HG03571 (cell line): Measurements from ENCODE around the gene ABCC3.

Experiments used
- ATAC-seq: cut with Tn5 transposase; IDR thresholded peaks from one replicate; pipeline ENCODE4 v1.9.1; 2021; ENCODE audit not compliant: unreplicated experiment

The ABCC3 gene

DNA sequence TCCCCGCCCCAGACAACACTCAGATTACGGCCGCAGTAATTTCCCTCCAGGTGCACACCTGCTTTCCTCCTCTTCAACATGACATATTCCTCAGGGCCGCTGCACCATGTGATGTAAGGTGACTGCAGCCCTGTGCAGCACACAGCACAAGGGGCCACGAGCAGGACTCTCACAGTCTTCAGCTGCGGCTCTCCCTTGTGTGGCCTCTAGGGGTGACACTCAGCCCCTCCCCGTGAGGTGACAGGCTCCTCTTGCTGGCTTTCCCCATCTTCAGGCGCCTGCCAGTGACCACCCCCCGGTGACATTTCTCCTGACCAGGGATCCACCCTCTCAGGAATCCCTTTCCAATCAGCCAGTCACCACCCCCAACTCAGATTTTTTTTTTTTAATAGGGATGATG lies 31.3 kb upstream of the ABCC3 start:
- no peak for ATAC-seq

DNA sequence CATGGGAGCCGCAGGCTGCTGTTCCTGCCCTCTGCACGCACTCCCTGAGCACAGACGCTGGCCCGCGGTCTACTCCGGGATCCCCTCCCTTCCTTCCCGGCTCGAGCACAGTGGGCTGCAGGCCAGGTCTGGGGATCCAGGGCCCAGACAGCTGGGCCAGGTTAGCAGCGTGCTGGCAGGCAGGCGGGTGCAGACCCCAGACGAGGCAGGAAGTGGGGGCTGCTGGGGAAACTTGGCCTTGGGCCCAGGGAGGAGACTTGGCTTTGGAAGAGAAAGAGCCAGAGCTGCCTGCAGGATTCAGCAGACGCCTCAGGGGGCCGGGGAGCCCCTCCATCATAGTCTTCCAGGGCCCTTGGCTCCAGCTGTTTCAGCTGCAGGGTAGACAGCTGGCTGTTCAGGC lies 30.2 kb upstream of the ABCC3 start:
- ATAC-seq = no peak

DNA sequence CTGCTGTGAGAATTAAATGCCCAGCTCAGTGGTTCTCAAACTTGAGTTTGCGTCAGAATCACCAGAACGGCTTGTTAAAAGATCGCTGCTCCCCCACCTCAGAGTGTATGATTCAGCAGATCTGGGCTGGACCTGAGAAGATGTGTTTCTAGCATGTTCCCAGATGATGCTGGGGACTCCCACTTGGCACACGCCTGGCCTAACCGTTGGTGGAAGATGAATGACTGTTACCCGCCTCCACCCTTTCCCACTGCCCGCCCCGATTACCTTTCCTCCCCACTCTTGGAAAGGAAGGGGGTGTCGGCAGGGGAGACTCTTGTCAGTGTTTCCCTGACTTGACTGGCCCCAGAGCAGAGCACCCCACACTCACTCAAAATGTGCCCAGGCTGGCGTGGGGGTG lies 29.3 kb upstream of the ABCC3 start:
- ATAC-seq = no peak

DNA sequence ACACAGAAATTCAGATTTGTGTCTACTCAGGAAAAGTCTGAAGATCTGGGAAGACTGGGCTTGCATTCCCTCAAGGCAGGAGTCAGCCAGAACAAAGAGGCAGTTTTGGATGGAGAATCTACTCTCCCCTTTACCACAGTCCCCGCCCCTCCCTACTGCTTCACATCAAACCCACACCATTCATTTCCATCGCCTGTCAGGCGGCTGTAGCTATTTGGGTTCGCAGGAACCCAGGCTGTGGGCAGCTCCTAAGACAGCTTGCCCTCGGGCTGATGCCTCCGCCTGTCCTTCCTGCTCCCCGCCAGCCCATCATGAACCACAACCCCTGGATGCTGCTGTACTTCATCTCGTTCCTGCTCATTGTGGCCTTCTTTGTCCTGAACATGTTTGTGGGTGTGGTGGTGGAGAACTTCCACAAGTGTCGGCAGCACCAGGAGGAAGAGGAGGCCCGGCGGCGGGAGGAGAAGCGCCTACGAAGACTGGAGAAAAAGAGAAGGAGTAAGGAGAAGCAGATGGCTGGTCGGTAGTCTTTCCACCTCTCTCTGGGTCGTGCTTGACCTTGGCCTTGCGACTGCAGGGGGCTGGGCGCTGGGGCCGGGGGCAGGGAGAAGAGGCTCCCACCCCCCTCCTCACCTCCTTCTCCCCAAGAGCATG lies 27.0 kb upstream of the ABCC3 start:
- ATAC-seq = no peak

DNA sequence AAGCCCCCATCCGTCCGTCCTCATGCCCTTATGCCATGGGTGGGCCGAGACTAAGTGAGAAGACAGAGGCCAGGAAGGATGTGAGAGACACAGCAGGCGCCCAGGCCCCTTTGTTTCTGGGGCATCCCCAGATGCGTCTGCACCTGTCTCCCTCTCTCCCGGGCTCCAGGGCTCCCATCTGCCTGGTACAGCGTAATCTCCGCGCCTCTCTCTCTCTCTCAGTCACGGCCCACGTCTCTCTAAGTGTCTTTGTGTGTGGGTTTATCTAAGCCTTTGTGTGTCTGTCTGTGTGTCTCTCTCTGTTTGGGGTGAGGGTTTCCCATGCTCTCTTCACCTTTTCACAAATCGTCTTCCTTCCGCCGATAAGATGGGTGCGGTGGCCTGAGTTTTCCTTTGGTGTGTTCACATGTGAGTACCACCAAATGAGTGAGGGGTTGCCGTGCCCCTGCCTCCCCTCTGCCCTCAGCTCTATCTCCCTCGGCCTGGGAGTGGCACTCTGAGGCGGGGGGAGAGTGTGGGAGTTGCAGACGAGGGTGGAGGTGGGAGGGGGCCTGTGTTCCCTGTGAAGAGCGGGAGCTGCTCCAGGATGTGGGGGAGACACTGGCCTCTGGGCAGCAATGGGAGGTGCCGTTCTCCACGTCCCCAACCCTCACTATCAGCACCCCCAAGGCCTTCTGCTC lies 25.8 kb upstream of the ABCC3 start:
- ATAC-seq = no peak

DNA sequence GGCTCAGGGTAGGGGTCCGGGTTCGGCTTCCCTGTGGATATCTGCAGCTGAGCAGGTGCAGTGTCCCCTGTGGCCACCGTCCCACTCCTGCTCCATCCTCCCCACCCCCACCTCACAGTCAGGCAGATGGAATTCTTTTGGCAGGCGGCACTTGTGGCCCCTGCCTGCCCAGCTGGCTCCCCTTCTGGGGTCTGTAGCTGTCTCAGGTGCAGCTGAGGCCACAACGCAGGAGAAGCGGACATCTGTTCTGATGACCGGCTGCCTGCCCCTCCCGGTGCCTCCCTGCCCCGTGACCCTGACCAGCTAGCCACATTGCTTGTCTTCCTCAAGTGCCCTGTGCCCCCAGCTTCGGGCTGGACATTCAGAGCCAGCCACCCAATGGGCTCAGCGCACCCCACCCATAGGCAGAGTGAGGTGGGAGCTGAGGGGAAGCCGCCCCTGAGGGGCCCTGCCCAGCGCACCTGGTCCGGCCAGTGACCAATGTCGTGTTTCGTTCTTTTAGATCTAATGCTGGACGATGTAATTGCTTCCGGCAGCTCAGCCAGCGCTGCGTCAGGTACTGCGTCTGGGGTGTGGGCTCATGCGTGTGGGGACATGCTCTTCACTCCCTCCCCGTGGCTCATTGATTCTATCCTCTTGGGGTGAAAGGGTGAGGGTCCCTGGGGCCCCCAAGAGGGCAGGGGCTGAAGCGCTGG lies 25.2 kb upstream of the ABCC3 start:
- no peak for ATAC-seq

DNA sequence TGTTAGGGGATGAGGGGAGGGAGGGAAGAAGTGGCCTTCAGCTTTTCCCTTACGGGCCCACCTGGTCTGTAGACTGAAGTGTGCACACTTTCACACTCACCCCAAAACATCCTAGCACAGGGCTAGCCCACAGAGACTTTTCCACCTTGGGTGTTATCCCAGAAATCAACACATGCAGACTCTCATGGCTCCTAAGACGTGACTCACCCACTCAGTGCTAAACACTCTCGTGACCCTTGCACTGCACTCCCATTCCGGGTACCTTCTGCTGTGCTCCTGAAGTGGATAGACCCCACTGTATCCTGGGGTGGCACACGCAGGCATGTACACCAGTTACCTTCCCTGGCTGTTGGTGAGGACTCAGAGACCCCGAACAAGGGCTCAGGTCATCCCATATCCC lies 23.0 kb upstream of the ABCC3 start:
- ATAC-seq = no peak

DNA sequence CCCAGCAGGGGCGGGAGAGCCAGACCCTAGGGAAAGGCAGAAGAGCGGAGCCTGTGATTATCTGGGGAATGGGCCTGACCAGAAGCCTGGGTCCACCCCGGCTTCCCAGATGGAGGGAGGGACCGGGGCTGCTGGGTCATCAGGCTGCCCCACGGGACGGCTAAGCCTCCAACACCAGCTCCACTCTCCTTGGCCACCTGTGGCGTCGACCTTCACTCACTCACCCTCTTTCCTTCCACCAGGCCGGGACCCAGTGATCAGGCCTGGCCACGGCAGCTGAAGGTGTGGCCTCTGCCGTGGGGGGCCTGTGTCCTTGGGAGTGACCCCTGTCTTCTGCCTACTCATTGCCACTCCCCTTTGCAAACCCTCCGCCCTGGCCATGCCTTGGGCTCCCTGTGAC lies 22.4 kb upstream of the ABCC3 start:
- no peak for ATAC-seq

DNA sequence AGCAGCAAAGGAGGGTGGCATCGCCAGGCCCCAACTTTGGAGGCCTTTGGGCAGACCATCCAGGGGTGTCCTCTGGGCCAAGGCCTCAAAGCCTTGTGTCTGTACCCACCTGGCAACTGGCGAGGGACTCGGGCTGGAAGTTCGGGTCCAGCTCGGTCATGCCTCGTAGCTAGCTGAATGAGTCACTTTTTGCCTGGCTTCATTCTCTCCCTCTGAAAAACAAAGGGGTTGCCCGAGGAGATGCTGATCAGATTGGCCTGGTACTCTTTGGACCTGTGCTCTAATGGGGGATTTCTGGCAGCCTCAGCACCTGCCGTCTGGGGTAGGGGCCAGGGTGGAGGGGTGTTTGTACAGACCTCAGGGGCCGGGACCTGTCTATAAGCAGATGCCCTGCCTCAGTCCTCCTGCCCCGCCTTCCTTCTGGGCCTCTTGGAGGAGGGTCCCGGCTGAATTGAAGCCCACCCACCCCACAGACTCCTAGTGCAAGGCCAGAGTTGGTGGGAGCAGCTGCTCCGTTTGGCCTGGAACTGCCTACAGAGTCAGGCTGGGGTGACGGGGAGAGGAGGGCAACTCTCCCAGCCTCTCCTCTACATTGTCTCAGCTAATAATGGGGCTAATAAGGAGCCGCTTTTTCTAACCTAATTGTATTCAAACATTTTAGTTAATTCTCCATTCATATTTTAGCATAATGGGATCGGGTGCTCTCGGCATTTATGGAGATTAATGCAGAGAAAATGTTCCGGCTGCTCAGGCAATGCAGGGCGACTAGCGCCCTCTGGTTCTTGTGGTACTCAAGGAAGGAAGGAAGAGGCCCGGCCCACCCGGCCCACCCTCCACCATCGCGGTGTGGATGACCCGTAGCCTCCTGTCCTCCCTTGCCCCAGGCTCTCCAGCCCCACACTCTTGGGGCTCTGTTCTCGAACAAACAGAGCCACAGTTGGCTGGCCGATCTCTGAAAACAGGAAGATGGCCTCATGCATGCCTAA lies 21.4 kb upstream of the ABCC3 start:
- no peak for ATAC-seq

DNA sequence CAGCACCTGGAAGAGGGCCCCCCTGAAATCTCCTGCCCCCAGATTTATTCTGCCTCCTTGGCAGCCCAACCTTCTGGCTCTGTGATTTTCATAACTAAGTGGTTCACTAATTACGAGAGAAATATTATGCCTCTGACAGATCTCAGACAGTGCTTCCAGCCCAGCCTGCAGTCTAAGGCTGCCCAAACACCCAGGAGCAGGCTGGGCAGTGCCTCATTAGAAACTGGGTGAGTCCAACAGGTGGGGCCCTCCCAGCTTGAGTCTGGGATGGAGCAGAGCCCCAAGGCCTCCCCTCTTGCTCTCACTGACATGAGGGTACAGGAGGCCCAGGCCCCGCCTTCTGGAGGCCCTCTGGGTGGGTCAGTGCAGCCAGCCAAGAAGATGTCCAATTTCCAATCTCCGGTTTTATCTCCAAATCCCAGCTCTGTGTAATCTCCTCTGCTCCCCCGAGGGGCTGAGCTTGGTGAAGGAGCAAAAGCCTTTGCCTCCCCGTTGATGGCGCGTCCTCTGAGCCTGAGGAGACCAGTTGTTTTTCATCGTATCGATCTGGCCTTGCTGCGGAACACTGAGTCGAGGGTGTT lies 20.1 kb upstream of the ABCC3 start:
- ATAC-seq = no peak

DNA sequence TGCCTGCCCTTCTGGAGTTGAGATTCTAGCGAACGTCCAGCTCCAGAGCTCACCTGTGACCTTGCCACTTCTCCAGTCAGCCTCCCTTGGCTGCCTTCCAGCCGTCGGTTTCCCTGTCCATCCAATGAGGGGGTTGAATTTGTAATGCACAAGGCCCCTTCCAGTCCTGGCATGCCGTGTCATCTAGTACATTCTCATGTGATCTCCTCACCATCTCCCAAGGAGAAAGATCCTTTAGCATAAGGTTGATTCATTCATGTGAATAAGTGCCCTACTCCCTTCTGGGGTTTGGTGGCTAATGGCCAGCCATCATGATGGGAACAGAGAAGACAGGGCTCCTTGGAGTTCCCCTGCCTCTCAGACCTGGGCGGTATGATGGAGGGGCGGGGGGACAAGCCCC lies 18.9 kb upstream of the ABCC3 start:
- ATAC-seq = no peak

DNA sequence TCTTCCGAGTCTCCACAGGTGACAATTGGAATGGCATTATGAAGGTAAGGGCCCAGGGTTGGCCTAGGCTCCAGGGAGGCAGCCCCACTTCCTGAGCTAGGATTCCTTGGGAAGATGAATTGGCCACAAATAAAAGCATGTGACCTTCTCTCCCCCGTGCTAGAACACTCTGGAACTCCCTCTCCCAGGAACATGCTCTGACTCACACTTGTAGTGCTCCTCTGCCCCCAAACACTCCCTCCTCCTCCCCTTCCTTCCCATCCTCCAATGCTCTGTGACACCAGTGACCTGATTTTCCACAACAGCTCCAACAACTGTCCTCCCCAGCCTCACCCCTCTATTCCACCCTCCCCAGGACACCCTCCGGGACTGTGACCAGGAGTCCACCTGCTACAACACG lies 16.4 kb upstream of the ABCC3 start:
- ATAC-seq = no peak

DNA sequence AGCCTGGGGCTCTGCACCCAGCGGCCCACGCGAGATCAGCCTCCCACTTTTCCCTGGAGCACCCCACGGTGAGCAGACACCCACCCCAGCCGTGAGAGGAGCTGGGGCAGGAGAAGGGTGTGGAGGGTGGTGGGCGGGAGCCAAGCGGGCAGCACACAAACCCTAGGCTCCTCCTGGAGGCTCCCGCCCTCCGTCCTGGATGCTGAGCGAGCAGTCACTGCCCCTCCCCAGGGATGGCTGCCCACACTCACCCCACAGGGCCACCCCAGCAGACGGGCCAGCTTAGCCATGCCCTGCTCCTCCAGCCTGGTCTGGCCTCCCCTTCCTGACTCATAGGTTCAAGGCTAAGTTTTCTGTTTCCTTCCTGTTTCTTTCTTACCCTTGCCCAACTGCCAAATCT lies 15.7 kb upstream of the ABCC3 start:
- ATAC-seq = no peak

DNA sequence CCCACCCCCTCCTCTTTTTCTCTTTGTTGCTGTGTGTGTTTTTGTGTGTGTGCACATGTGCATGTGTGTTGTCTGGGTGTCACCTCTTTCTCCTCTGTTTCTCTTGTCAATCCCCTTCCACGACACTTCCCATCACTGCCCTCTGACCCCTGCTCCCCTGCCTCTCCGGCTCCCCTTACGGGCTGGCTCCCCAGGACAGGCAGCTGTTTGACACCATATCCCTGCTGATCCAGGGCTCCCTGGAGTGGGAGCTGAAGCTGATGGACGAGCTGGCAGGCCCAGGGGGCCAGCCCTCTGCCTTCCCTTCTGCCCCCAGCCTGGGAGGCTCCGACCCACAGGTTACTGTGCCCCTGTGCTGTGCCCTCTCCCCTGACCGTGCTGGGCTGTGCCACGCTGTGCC lies 15.2 kb upstream of the ABCC3 start:
- ATAC-seq = no peak

DNA sequence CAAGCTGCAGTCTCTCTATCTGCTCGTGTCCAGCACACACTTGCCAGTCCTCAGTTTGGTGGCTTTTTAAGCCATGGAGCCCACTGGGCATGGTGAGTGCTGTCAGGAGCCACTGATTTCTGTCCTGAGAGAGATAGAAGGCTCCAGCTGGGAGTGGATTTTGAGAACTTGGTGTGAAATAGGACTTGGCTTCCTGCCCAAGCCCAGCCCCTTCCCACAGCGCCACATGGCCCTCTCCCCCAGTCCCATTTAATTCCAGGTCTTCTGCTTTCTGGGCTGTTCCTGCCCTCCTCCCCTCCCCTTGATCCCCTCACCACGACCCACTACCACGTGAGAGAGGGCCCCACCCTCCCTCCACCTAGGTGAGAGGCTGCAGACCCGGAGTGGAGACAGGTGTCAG lies 14.4 kb upstream of the ABCC3 start:
- ATAC-seq = no peak

DNA sequence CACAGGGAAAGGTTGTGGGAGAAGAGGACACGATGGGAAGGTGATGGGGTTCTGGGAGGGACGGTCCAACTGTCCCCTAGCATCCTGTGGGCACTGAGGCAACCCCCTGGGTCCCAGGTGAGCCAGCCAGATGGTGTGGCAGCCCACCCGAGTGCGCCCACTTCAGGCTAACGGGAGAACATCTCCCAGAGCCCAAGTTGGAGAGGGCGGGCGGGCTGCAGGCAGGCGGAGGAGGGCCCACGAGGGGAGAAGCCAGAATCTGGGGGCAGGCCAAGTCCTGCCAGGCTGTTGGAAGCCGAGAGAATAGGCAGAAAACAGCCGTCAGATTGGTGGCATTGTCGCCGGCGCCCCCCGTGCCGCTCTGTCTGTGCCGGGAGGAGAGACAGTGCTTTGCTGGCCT lies 13.8 kb upstream of the ABCC3 start:
- ATAC-seq = no peak

DNA sequence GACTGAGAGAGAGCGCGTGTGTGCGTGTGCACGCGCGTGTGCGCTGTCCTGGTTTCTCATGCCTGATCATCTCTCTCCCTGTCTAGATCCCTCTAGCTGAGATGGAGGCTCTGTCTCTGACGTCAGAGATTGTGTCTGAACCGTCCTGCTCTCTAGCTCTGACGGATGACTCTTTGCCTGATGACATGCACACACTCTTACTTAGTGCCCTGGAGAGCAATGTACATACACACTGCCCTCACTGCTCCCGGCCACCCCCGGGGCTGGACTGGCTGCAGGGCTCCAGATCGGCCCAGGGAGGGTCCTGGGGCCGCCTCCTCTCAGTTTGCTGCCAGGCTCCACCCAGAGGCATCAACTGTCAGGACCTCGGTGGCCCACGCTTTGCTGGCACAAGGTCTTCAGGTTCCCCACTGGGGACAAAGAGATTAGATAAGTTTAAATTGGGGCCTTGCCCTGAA lies 13.1 kb upstream of the ABCC3 start:
- ATAC-seq = no peak

DNA sequence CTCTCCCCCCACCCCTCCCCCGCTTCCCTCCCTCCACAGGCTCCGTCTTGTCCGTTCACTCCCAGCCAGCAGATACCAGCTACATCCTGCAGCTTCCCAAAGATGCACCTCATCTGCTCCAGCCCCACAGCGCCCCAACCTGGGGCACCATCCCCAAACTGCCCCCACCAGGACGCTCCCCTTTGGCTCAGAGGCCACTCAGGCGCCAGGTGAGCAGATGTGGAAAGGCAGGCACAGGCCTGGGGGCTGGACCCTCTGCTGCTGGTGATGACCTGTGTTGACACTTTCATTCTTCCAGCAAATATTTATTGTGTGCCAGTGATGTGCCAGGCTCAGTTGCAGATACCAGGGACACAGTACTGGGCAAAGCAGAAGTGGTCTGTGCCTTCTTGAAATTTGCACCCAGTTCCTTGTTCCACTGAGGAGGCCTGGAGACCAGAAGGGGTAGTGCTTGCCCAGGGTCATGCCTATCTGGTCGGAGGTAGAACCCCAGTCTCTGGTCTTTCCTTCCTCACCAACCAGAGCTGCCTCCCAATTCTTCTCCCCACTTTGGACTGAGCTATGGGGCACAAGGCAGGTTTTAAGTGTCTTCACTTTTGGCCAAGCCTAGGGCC lies 10.3 kb upstream of the ABCC3 start:
- no peak for ATAC-seq

DNA sequence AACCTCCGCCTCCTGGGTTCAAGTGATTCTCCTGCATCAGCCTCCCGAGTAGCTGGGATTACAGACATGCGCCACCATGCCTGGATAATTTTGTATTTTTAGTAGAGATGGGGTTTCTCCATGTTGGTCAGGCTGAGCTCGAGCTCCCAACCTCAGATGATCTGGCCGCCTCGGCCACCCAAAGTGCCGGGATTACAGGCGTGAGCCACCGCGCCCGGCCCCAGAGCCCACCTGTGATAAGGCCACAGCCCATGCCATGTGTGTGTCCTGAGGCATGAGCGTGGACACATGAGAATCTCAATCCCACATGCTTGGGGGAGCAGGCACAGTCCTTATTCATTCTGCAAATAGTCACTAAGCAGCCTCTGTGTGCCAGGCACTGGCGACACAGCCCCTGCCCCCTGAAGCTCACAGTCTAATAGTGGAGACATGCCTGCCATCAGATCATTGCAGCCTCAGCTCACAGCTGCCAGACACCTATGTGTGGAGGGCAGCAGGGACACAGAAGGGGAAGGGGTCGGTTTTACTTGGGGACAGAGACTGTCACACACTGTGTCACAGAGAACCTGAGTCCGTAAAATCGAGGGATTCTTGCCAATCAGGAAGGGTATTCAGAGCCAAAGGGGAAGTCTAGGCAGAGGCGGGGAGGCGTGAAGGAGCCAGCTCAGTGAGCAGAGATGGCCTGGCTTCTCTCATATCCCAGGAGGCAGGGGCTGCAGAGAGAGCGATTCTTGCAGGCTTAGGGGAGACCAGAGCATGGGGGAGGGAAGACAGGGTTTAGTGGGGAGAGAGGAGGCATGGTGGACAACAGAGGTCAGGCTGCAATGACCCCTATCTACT lies 9.4 kb upstream of the ABCC3 start:
- no peak for ATAC-seq
